H9 (cell line): ENCODE measurements around the gene C11orf91. TPM values are rescaled to one million over a fixed set of nuclear protein-coding genes. Genes with fewer than 3 reads are reported as not detected.

Source experiments
- DNase-seq: peaks from one replicate; pipeline ENCODE4 v3.0.0-alpha.2; 2017
- H2AFZ ChIP-seq: one replicate; pipeline ENCODE4 v1.6.1; 2013; ENCODE audit warnings: mild to moderate bottlenecking, low read length, control low read depth, moderate library complexity
- H2AK5ac ChIP-seq: 2 replicates; pipeline ENCODE4 v1.6.1; 2013; ENCODE audit warnings: low read length, control low read depth, mixed read lengths; ENCODE audit not compliant: insufficient read length
- H2BK120ac ChIP-seq: one replicate; pipeline ENCODE4 v1.6.1; 2013; ENCODE audit warnings: low read depth, mild to moderate bottlenecking, low read length, control low read depth, inconsistent platforms; ENCODE audit not compliant: poor library complexity, severe bottlenecking
- H2BK12ac ChIP-seq: 2 replicates; pipeline ENCODE4 v1.6.1; 2013; ENCODE audit warnings: low read length, control low read depth, mixed read lengths, low read depth; ENCODE audit not compliant: insufficient read length
- H2BK15ac ChIP-seq: 2 replicates; pipeline ENCODE4 v1.6.1; 2013; ENCODE audit warnings: low read depth, low read length, control low read depth
- H2BK20ac ChIP-seq: one replicate; pipeline ENCODE4 v1.6.1; 2013; ENCODE audit warnings: low read depth, mild to moderate bottlenecking, low read length, control low read depth, inconsistent platforms; ENCODE audit not compliant: poor library complexity, severe bottlenecking
- H2BK5ac ChIP-seq: 2 replicates; pipeline ENCODE4 v1.6.1; 2013; ENCODE audit warnings: low read length, control low read depth, mixed read lengths; ENCODE audit not compliant: insufficient read length
- H3K14ac ChIP-seq: 2 replicates; pipeline ENCODE4 v1.6.1; 2013; ENCODE audit warnings: low read length, control low read depth; ENCODE audit not compliant: insufficient read depth
- H3K18ac ChIP-seq: 2 replicates; pipeline ENCODE4 v1.6.1; 2013; ENCODE audit warnings: low read depth, mild to moderate bottlenecking, mixed read lengths, low read length, control low read depth; ENCODE audit not compliant: insufficient read length
- H3K23ac ChIP-seq: 2 replicates; pipeline ENCODE4 v1.6.1; 2013; ENCODE audit warnings: low read length, control low read depth, mixed read lengths, low read depth; ENCODE audit not compliant: insufficient read length
- H3K23me2 ChIP-seq: 2 replicates; pipeline ENCODE4 v1.6.1; 2013; ENCODE audit warnings: low read depth, mild to moderate bottlenecking, mixed read lengths, low read length, control low read depth; ENCODE audit not compliant: insufficient read length, poor library complexity, severe bottlenecking
- H3K27ac ChIP-seq: 2 replicates; pipeline ENCODE4 v1.5.1; 2013; ENCODE audit warnings: low read length, control low read depth, mixed read lengths, low read depth; ENCODE audit not compliant: insufficient read length
- H3K27me3 ChIP-seq: 2 replicates; pipeline ENCODE4 v1.6.1; 2013; ENCODE audit warnings: low read length, control low read depth, inconsistent platforms; ENCODE audit not compliant: insufficient read depth
- H3K4ac ChIP-seq: 2 replicates; pipeline ENCODE4 v1.6.1; 2013; ENCODE audit warnings: low read depth, mild to moderate bottlenecking, control low read depth, inconsistent platforms, low read length, moderate library complexity
- H3K4me1 ChIP-seq: 2 replicates; pipeline ENCODE4 v1.6.1; 2013; ENCODE audit warnings: low read length, control low read depth, inconsistent platforms; ENCODE audit not compliant: insufficient read depth
- H3K4me2 ChIP-seq: 2 replicates; pipeline ENCODE4 v1.6.1; 2013; ENCODE audit warnings: low read length, control low read depth, mixed read lengths; ENCODE audit not compliant: insufficient read length, insufficient read depth
- H3K56ac ChIP-seq: 2 replicates; pipeline ENCODE4 v1.6.1; 2013; ENCODE audit warnings: low read depth, mild to moderate bottlenecking, mixed read lengths, low read length, control low read depth; ENCODE audit not compliant: insufficient read length
- H3K79me1 ChIP-seq: 2 replicates; pipeline ENCODE4 v1.6.1; 2013; ENCODE audit warnings: low read depth, mild to moderate bottlenecking, moderate library complexity, low read length, control low read depth, inconsistent platforms; ENCODE audit not compliant: insufficient read depth, poor library complexity, severe bottlenecking
- H3K79me2 ChIP-seq: 2 replicates; pipeline ENCODE4 v1.6.1; 2013; ENCODE audit warnings: low read length, control low read depth, inconsistent platforms; ENCODE audit not compliant: insufficient read depth
- H3K9ac ChIP-seq: 2 replicates; pipeline ENCODE4 v1.6.1; 2013; ENCODE audit warnings: low read length, control low read depth, mixed read lengths; ENCODE audit not compliant: insufficient read length; ENCODE audit errors: extremely low read depth
- H3K9me3 ChIP-seq: one replicate; pipeline ENCODE4 v1.6.1; 2013; ENCODE audit warnings: low read depth, low read length, inconsistent platforms; ENCODE audit not compliant: control insufficient read depth
- H3T11ph ChIP-seq: one replicate; pipeline ENCODE4 v1.6.1; 2013; ENCODE audit warnings: mild to moderate bottlenecking, low read length, control low read depth, inconsistent platforms
- H4K20me1 ChIP-seq: one replicate; pipeline ENCODE4 v1.6.1; 2013; ENCODE audit not compliant: control insufficient read depth, insufficient read length, insufficient read depth
- H4K5ac ChIP-seq: 2 replicates; pipeline ENCODE4 v1.6.1; 2013; ENCODE audit warnings: low read depth, mild to moderate bottlenecking, mixed read lengths, low read length, control low read depth; ENCODE audit not compliant: insufficient read length
- H4K8ac ChIP-seq: replicated peaks from 2 replicates; pipeline ENCODE4 v1.6.1; 2013; ENCODE audit warnings: low read length, control low read depth, mixed read lengths, low read depth; ENCODE audit not compliant: insufficient read length
- H4K91ac ChIP-seq: 2 replicates; pipeline ENCODE4 v1.6.1; 2013; ENCODE audit warnings: low read depth, mild to moderate bottlenecking, moderate library complexity, mixed read lengths, low read length, control low read depth; ENCODE audit not compliant: insufficient read length
- H3K27ac Mint-ChIP-seq, 3 experiments: 2 replicates in 2 of 3; 3 replicates in 1 of 3; pipeline ENCODE4 v1.8.0; 2020 to 2021; ENCODE audit warnings: mixed read lengths in 3 of 3, mild to moderate bottlenecking in 1 of 3, moderate library complexity in 1 of 3
- H3K27me3 Mint-ChIP-seq: 2 replicates; pipeline ENCODE4 v1.8.0; 2021; ENCODE audit warnings: low read depth, mild to moderate bottlenecking, moderate library complexity, mixed read lengths
- H3K36me3 Mint-ChIP-seq, 3 experiments: 2 replicates in 2 of 3; 3 replicates in 1 of 3; pipeline ENCODE4 v1.8.0; 2020 to 2021; ENCODE audit warnings: low read depth in 3 of 3, mixed read lengths in 3 of 3; ENCODE audit not compliant: insufficient read depth in 1 of 3
- H3K4me1 Mint-ChIP-seq, 2 experiments: 2 replicates each; pipeline ENCODE4 v1.8.0; 2020; ENCODE audit warnings: mixed read lengths in 2 of 2
- H3K4me3 Mint-ChIP-seq, 2 experiments: 2 replicates in 1 of 2; 3 replicates in 1 of 2; pipeline ENCODE4 v1.8.0; 2020 to 2021; ENCODE audit warnings: mild to moderate bottlenecking in 2 of 2, mixed read lengths in 2 of 2, moderate library complexity in 1 of 2
- H3K9me3 Mint-ChIP-seq, 2 experiments: 2 replicates in 1 of 2; 3 replicates in 1 of 2; pipeline ENCODE4 v1.8.0; 2020; ENCODE audit warnings: mild to moderate bottlenecking in 2 of 2, mixed read lengths in 2 of 2, moderate library complexity in 1 of 2
- WGBS: extraction: QIAGEN DNeasy Blood & Tissue Kit; methylation state at CpG from one replicate; pipeline ENCODE4 v1.1.7; 2013; ENCODE audit warnings: missing lambda C conversion rate, low lambda C conversion rate, mixed read lengths; ENCODE audit not compliant: insufficient read length; ENCODE audit errors: extremely low coverage; 5-methylcytosine and 5-hydroxymethylcytosine counted together
- total RNA-seq: library from RNA; stranded (reverse); gene quantifications from 2 replicates; pipeline ENCODE4 v1.2.1, GENCODE V29; 2021
- TF ChIP-seq, protein P1 (sequence below): fragments of 200-600 bp; sonication (generic); conservative IDR thresholded peaks from 3 replicates; pipeline ENCODE4 v1.8.0; 2021; ENCODE audit warnings: antibody characterized with exemption, mild to moderate bottlenecking

The C11orf91 gene
- total RNA-seq, 1 experiment from 2014 or later, result not detected

GRCh38 chr11:33659370-33660139 lies 41.1 kb downstream of the C11orf91 start:
- H3K14ac ChIP-seq, result no peak overlapping the region
- H3K9ac ChIP-seq, result no peak overlapping the region
- H3K18ac ChIP-seq, result no peak overlapping the region
- no peak overlapping the region for H4K91ac ChIP-seq
- H3K9me3 ChIP-seq, result no peaks in the 10 kb centered on the region
- H3K23me2 ChIP-seq, result no peaks in the 10 kb centered on the region
- H3K4me2 ChIP-seq, result no peak overlapping the region
- no peak overlapping the region for H3K23ac ChIP-seq
- no peak overlapping the region for H2AFZ ChIP-seq
- no peak overlapping the region for H3K4ac ChIP-seq
- TF ChIP-seq, protein P1, sequence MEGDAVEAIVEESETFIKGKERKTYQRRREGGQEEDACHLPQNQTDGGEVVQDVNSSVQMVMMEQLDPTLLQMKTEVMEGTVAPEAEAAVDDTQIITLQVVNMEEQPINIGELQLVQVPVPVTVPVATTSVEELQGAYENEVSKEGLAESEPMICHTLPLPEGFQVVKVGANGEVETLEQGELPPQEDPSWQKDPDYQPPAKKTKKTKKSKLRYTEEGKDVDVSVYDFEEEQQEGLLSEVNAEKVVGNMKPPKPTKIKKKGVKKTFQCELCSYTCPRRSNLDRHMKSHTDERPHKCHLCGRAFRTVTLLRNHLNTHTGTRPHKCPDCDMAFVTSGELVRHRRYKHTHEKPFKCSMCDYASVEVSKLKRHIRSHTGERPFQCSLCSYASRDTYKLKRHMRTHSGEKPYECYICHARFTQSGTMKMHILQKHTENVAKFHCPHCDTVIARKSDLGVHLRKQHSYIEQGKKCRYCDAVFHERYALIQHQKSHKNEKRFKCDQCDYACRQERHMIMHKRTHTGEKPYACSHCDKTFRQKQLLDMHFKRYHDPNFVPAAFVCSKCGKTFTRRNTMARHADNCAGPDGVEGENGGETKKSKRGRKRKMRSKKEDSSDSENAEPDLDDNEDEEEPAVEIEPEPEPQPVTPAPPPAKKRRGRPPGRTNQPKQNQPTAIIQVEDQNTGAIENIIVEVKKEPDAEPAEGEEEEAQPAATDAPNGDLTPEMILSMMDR, result no peak
- H3K79me1 ChIP-seq, result no peaks in the 10 kb centered on the region
- no peak overlapping the region for H4K5ac ChIP-seq
- Mint-ChIP-seq H3K9me3 (peaks cover 2 to 3% of the 10 kb centered on the region in 2 experiments; a peak in 2 of 5 replicates), H3K4me1 (peaks cover 25% of the 10 kb centered on the region in 2 experiments), H3K27ac (no peak overlapping the region), H3K4me3 (no peak overlapping the region), H3K27me3 (no peaks in the 10 kb centered on the region), H3K36me3 (peaks cover 0 to 5% (median 4%) of the 10 kb centered on the region in 3 experiments; a peak in 2 of 7 replicates)
- H2BK120ac ChIP-seq, result no peak overlapping the region
- H3K4me1 ChIP-seq, result no peaks in the 10 kb centered on the region; the same call in 1 of the 2 replicates
- H4K20me1 ChIP-seq, result no peaks in the 10 kb centered on the region
- H2BK20ac ChIP-seq, result no peak overlapping the region
- no peak overlapping the region for H3T11ph ChIP-seq
- no CpG with 5 or more reads among the region's 5 CpGs for WGBS
- no peak overlapping the region for H2AK5ac ChIP-seq
- DNase-seq, result no peak
- no peak overlapping the region for H3K56ac ChIP-seq
- H2BK12ac ChIP-seq, result no peak overlapping the region
- no peak overlapping the region for H4K8ac ChIP-seq
- no peak overlapping the region for H3K27ac ChIP-seq
- H2BK15ac ChIP-seq, result no peak overlapping the region
- H3K79me2 ChIP-seq, result no peaks in the 10 kb centered on the region
- H3K27me3 ChIP-seq, result no peaks in the 10 kb centered on the region
- no peak overlapping the region for H2BK5ac ChIP-seq
